ENCODE results near the gene MLST8.

MLST8 gene

GRCh38 chr16:2210386-2211365 lies 5.4 kb downstream of the MLST8 start, which contains the start of gene BRICD5:
TSS of gene BRICD5 (minus strand) at chr16:2210863. CDS start at chr16:2210833, 30 bp downstream.
- H3K36me3 ChIP-seq (ENCODE audit: insufficient read depth, low read length): peaks cover 22% of the 10 kb centered on the region

GRCh38 chr16:2211923-2212347 lies 6.7 kb downstream of the MLST8 start:
- no peak overlapping the region for H3K9ac ChIP-seq (ENCODE audit: low read depth, low read length)
- no peaks in the 10 kb centered on the region for H3K9me3 ChIP-seq (replicated peaks; ENCODE audit: low read length)
- H3K4me3 ChIP-seq (ENCODE audit: low read length): no peak overlapping the region
- peak overlapping the region; percentile 98 for H3K4me2 ChIP-seq (ENCODE audit: low read length)
- peaks cover 22% of the 10 kb centered on the region for H3K36me3 ChIP-seq (ENCODE audit: insufficient read depth, low read length)
- H3K4me1 ChIP-seq (ENCODE audit: control insufficient read depth, insufficient read depth, low read length): peaks cover 20% of the 10 kb centered on the region
- no peaks in the 10 kb centered on the region for H3K27me3 ChIP-seq (ENCODE audit: control insufficient read depth, insufficient read depth, low read length)

More at GRCh38 chr16:2210386-2211365, 5.4 kb downstream of the MLST8 start, which contains the start of gene BRICD5:
- no peak within 1 kb of the TSS for H3K4me3 ChIP-seq (ENCODE audit: low read length)
- no peak within 1 kb of the TSS for H3K4me2 ChIP-seq (ENCODE audit: low read length)
- peaks cover 32% of the 10 kb centered on the region for H3K4me1 ChIP-seq (ENCODE audit: control insufficient read depth, insufficient read depth, low read length)
- no peaks in the 10 kb centered on the region for H3K9me3 ChIP-seq (replicated peaks; ENCODE audit: low read length)
- no peak within 1 kb of the TSS for H3K9ac ChIP-seq (ENCODE audit: low read depth, low read length)
- no peaks in the 10 kb centered on the region for H3K27me3 ChIP-seq (ENCODE audit: control insufficient read depth, insufficient read depth, low read length)

- Histone ChIP-seq H3K9ac (ENCODE audit: low read depth, low read length) (peak overlapping the region; percentile 92), H3K27me3 (ENCODE audit: control insufficient read depth, insufficient read depth, low read length) (no peaks in the 10 kb centered on the region), H3K9me3 (replicated peaks; ENCODE audit: low read length) (no peaks in the 10 kb centered on the region), H3K4me3 (ENCODE audit: low read length) (peak overlapping the region; percentile 97), H3K36me3 (ENCODE audit: insufficient read depth, low read length) (peaks cover 18% of the 10 kb centered on the region), H3K4me1 (ENCODE audit: control insufficient read depth, insufficient read depth, low read length) (peaks cover 19% of the 10 kb centered on the region), H3K4me2 (ENCODE audit: low read length) (peak overlapping the region; percentile 98)
These were observed 7.4 kb downstream of the MLST8 start for GRCh38 chr16:2212362-2213324.

- Histone ChIP-seq H3K27me3 (ENCODE audit: control insufficient read depth, insufficient read depth, low read length) (no peaks in the 10 kb centered on the region), H3K4me3 (ENCODE audit: low read length) (peak overlapping the region; percentile 97), H3K4me1 (ENCODE audit: control insufficient read depth, insufficient read depth, low read length) (peaks cover 19% of the 10 kb centered on the region), H3K9ac (ENCODE audit: low read depth, low read length) (peak overlapping the region; percentile 92), H3K9me3 (replicated peaks; ENCODE audit: low read length) (no peaks in the 10 kb centered on the region), H3K4me2 (ENCODE audit: low read length) (peak overlapping the region; percentile 98), H3K36me3 (ENCODE audit: insufficient read depth, low read length) (peaks cover 8% of the 10 kb centered on the region)
These were observed 8.8 kb downstream of the MLST8 start for GRCh38 chr16:2213817-2214718.

GRCh38 chr16:2214719-2214968 lies 9.4 kb downstream of the MLST8 start, which contains the start of gene PGP:
TSS of gene PGP (minus strand) at chr16:2214840. CDS start at chr16:2214777, 63 bp downstream.
- Histone ChIP-seq H3K4me1 (ENCODE audit: control insufficient read depth, insufficient read depth, low read length) (peaks cover 19% of the 10 kb centered on the region), H3K9me3 (replicated peaks; ENCODE audit: low read length) (no peaks in the 10 kb centered on the region), H3K4me2 (ENCODE audit: low read length) (peak within 1 kb of the TSS; percentile 98), H3K4me3 (ENCODE audit: low read length) (peak within 1 kb of the TSS; percentile 97), H3K27me3 (ENCODE audit: control insufficient read depth, insufficient read depth, low read length) (no peaks in the 10 kb centered on the region), H3K36me3 (ENCODE audit: insufficient read depth, low read length) (peaks cover 3% of the 10 kb centered on the region), H3K9ac (ENCODE audit: low read depth, low read length) (peak within 1 kb of the TSS; percentile 92)

GRCh38 chr16:2216330-2216729 lies 11.1 kb downstream of the MLST8 start:
- Histone ChIP-seq H3K4me3 (ENCODE audit: low read length) (no peak overlapping the region), H3K9me3 (replicated peaks; ENCODE audit: low read length) (no peaks in the 10 kb centered on the region), H3K4me1 (ENCODE audit: control insufficient read depth, insufficient read depth, low read length) (peaks cover 19% of the 10 kb centered on the region), H3K4me2 (ENCODE audit: low read length) (no peak overlapping the region), H3K9ac (ENCODE audit: low read depth, low read length) (no peak overlapping the region), H3K36me3 (ENCODE audit: insufficient read depth, low read length) (no peaks in the 10 kb centered on the region), H3K27me3 (ENCODE audit: control insufficient read depth, insufficient read depth, low read length) (no peaks in the 10 kb centered on the region)

GRCh38 chr16:2223221-2223941 lies 18.1 kb downstream of the MLST8 start, which contains the start of gene E4F1:
TSS of gene E4F1 (plus strand) at chr16:2223591. CDS start at chr16:2223614, 23 bp downstream.
- Histone ChIP-seq H3K9ac (ENCODE audit: low read depth, low read length) (peak within 1 kb of the TSS; percentile 94), H3K4me2 (ENCODE audit: low read length) (peak within 1 kb of the TSS; percentile 93), H3K4me3 (ENCODE audit: low read length) (peak within 1 kb of the TSS; percentile 90), H3K4me1 (ENCODE audit: control insufficient read depth, insufficient read depth, low read length) (peaks cover 23% of the 10 kb centered on the region), H3K36me3 (ENCODE audit: insufficient read depth, low read length) (no peaks in the 10 kb centered on the region), H3K9me3 (replicated peaks; ENCODE audit: low read length) (no peaks in the 10 kb centered on the region), H3K27me3 (ENCODE audit: control insufficient read depth, insufficient read depth, low read length) (no peaks in the 10 kb centered on the region)

- Histone ChIP-seq H3K4me1 (ENCODE audit: control insufficient read depth, insufficient read depth, low read length) (peaks cover 23% of the 10 kb centered on the region), H3K36me3 (ENCODE audit: insufficient read depth, low read length) (peaks cover 3% of the 10 kb centered on the region), H3K9me3 (replicated peaks; ENCODE audit: low read length) (no peaks in the 10 kb centered on the region), H3K9ac (ENCODE audit: low read depth, low read length) (peak overlapping the region; percentile 94), H3K4me2 (ENCODE audit: low read length) (peak overlapping the region; percentile 93), H3K4me3 (ENCODE audit: low read length) (peak overlapping the region; percentile 90), H3K27me3 (ENCODE audit: control insufficient read depth, insufficient read depth, low read length) (no peaks in the 10 kb centered on the region)
These were observed 18.8 kb downstream of the MLST8 start for GRCh38 chr16:2223942-2224486.

- peak overlapping the region; percentile 2 for H3K9ac ChIP-seq (ENCODE audit: low read depth, low read length)
- peaks cover 31% of the 10 kb centered on the region for H3K4me1 ChIP-seq (ENCODE audit: control insufficient read depth, insufficient read depth, low read length)
- H3K36me3 ChIP-seq (ENCODE audit: insufficient read depth, low read length): peaks cover 22% of the 10 kb centered on the region
- H3K4me2 ChIP-seq (ENCODE audit: low read length): peak overlapping the region; percentile 66
- H3K9me3 ChIP-seq (replicated peaks; ENCODE audit: low read length): no peaks in the 10 kb centered on the region
- peak overlapping the region; percentile 38 for H3K4me3 ChIP-seq (ENCODE audit: low read length)
- no peaks in the 10 kb centered on the region for H3K27me3 ChIP-seq (ENCODE audit: control insufficient read depth, insufficient read depth, low read length)
These were observed 21.1 kb downstream of the MLST8 start for GRCh38 chr16:2226245-2226793.
